ENCODE results near the gene SLC6A13. TPM values are rescaled to one million over a fixed set of nuclear protein-coding genes. Genes with fewer than 3 reads are reported as not detected.
"Not testable (repeated sequence)": the region's sequence is repeated elsewhere in the genome, so short reads cannot be mapped to it uniquely, and the experiment has no call there.

The SLC6A13 gene
- polyA plus RNA-seq, 10 donors: 1.3 to 6.1 (median 2.6) TPM

- not testable (repeated sequence) for DNase-seq
Observed at GRCh38 chr12:235967-236366, 26.7 kb downstream of the SLC6A13 start.

GRCh38 chr12:234891-235415 is 27.7 kb downstream of the SLC6A13 start:
- no peak for DNase-seq

GRCh38 chr12:234019-234418 is 28.6 kb downstream of the SLC6A13 start:
- no peak for DNase-seq

- peak in 1 of 3 donors; percentile 38 for DNase-seq
Observed at GRCh38 chr12:233615-233968, 29.0 kb downstream of the SLC6A13 start.

GRCh38 chr12:232731-233614 is 29.7 kb downstream of the SLC6A13 start:
- peak; percentile 30 to 53 (median 45) for DNase-seq

GRCh38 chr12:230925-231671 is 31.5 kb downstream of the SLC6A13 start:
- DNase-seq: no peak

- DNase-seq: no peak
Observed at GRCh38 chr12:229441-230191, 33.0 kb downstream of the SLC6A13 start.

- DNase-seq: no peak
Observed at GRCh38 chr12:228846-229200, 33.8 kb downstream of the SLC6A13 start.

GRCh38 chr12:227923-228845 is 34.5 kb downstream of the SLC6A13 start:
- no peak for DNase-seq

GRCh38 chr12:227286-227915 is 35.2 kb downstream of the SLC6A13 start:
- DNase-seq: no peak

GRCh38 chr12:226401-226800 is 36.2 kb downstream of the SLC6A13 start:
- no peak for DNase-seq

- no peak for DNase-seq
Observed at GRCh38 chr12:225012-225411, 37.6 kb downstream of the SLC6A13 start.

GRCh38 chr12:224330-224729 is 38.3 kb downstream of the SLC6A13 start:
- DNase-seq: no peak

- DNase-seq: no peak
Observed at GRCh38 chr12:223841-224240, 38.8 kb downstream of the SLC6A13 start.

GRCh38 chr12:221736-222135 is 40.9 kb downstream of the SLC6A13 start:
- no peak for DNase-seq

- no peak for DNase-seq
Observed at GRCh38 chr12:220946-221550, 41.6 kb downstream of the SLC6A13 start.

GRCh38 chr12:220491-220890 is 42.1 kb downstream of the SLC6A13 start:
- no peak for DNase-seq

- peak in 1 of 3 donors; percentile 39 for DNase-seq
Observed at GRCh38 chr12:219891-220352, 42.7 kb downstream of the SLC6A13 start.

- DNase-seq: no peak
Observed at GRCh38 chr12:218728-219590, 43.7 kb downstream of the SLC6A13 start.

Data from muscle of back (tissue), 11 donors.